IMR-90 (cell line): Measurements from ENCODE around the gene NEGR1. TPM values are rescaled to one million over a fixed set of nuclear protein-coding genes. Genes with fewer than 3 reads are reported as not detected.

Experiments
- ATAC-seq: fragments of 200-7000 bp; cut with Tn5 transposase; 2 replicates; pipeline ENCODE4 v1.9.1; 2020; ENCODE audit warnings: low read depth, mild to moderate bottlenecking, moderate library complexity
- BruUV-seq: library from RNA; stranded (reverse); fragments of 400-500 nt; replicated peaks from 2 replicates; lab custom pipeline; 2021; lab: Mats Ljungman, UMichigan
- CTCF ChIA-PET: fragments of 300-600 bp; formaldehyde crosslinking; extraction: SDS; loops from one replicate; lab custom pipeline; 2021; ENCODE audit warnings: antibody characterized with exemption; lab: Yijun Ruan, JAX
- POLR2A ChIA-PET: fragments of 300-600 bp; sonication (Branson Sonifier 250); formaldehyde crosslinking; loops from one replicate; lab custom pipeline; 2022; ENCODE audit warnings: antibody characterized with exemption; ENCODE audit not compliant: unreplicated experiment; lab: Charles Lee
- DNase-seq: peaks from one replicate; pipeline ENCODE4 v3.0.0; 2013
- H2AFZ ChIP-seq: replicated peaks from 2 replicates; pipeline ENCODE3; 2013; ENCODE audit warnings: low read length, mild to moderate bottlenecking; ENCODE audit not compliant: poor library complexity
- H2AK5ac ChIP-seq: 2 replicates; pipeline ENCODE4 v1.6.1; 2013; ENCODE audit warnings: low read depth, low read length, inconsistent platforms
- H2AK9ac ChIP-seq: replicated peaks from 2 replicates; pipeline ENCODE3; 2013; ENCODE audit warnings: mild to moderate bottlenecking, low read depth, low read length, moderate library complexity; ENCODE audit not compliant: poor library complexity
- H2BK120ac ChIP-seq: 2 replicates; pipeline ENCODE4 v1.6.1; 2013; ENCODE audit warnings: low read depth, low read length, inconsistent platforms
- H2BK15ac ChIP-seq: 3 replicates; pipeline ENCODE4 v1.6.1; 2013; ENCODE audit warnings: low read depth, low read length, inconsistent platforms
- H2BK20ac ChIP-seq: 2 replicates; pipeline ENCODE4 v1.6.1; 2013; ENCODE audit warnings: low read depth, mild to moderate bottlenecking, inconsistent platforms, low read length, moderate library complexity
- H2BK5ac ChIP-seq: 2 replicates; pipeline ENCODE4 v1.6.1; 2013; ENCODE audit warnings: mild to moderate bottlenecking, low read depth, low read length, inconsistent platforms; ENCODE audit not compliant: poor library complexity, severe bottlenecking
- H3K14ac ChIP-seq: replicated peaks from 2 replicates; pipeline ENCODE4 v1.6.1; 2013; ENCODE audit warnings: low read depth, low read length, inconsistent platforms
- H3K18ac ChIP-seq: 2 replicates; pipeline ENCODE4 v1.6.1; 2013; ENCODE audit warnings: low read depth, low read length, control low read depth
- H3K23ac ChIP-seq: 2 replicates; pipeline ENCODE4 v1.6.1; 2013; ENCODE audit warnings: low read depth, low read length, inconsistent platforms
- H3K27ac ChIP-seq: 2 replicates; pipeline ENCODE4 v1.5.1; 2013; ENCODE audit warnings: mild to moderate bottlenecking, control low read depth, low read length; ENCODE audit not compliant: insufficient read depth
- H3K27me3 ChIP-seq: 2 replicates; pipeline ENCODE4 v1.6.1; 2013; ENCODE audit warnings: low read length; ENCODE audit not compliant: control insufficient read depth, insufficient read depth
- H3K36me3 ChIP-seq: 2 replicates; pipeline ENCODE4 v1.6.1; 2013; ENCODE audit warnings: low read length, mixed read lengths; ENCODE audit not compliant: control insufficient read depth, insufficient read depth
- H3K4ac ChIP-seq: 2 replicates; pipeline ENCODE4 v1.6.1; 2013; ENCODE audit warnings: low read depth, low read length, inconsistent platforms
- H3K4me1 ChIP-seq: 2 replicates; pipeline ENCODE4 v1.6.1; 2013; ENCODE audit warnings: low read length, mixed read lengths; ENCODE audit not compliant: control insufficient read depth, insufficient read depth
- H3K4me2 ChIP-seq: 2 replicates; pipeline ENCODE4 v1.6.1; 2013; ENCODE audit warnings: low read depth, mild to moderate bottlenecking, control low read depth, low read length, moderate library complexity
- H3K4me3 ChIP-seq: 2 replicates; pipeline ENCODE4 v1.5.1; 2013; ENCODE audit warnings: low read depth, mild to moderate bottlenecking, control low read depth, low read length, moderate library complexity; ENCODE audit not compliant: insufficient read depth
- H3K56ac ChIP-seq: 2 replicates; pipeline ENCODE4 v1.6.1; 2013; ENCODE audit warnings: low read length, inconsistent platforms; ENCODE audit not compliant: insufficient read depth; ENCODE audit errors: extremely low read depth
- H3K79me1 ChIP-seq, 2 experiments: 2 replicates each; pipeline ENCODE4 v1.6.1; 2013; ENCODE audit warnings: low read length in 2 of 2, inconsistent platforms in 1 of 2, low read depth in 1 of 2
- H3K9ac ChIP-seq: 2 replicates; pipeline ENCODE4 v1.6.1; 2013; ENCODE audit warnings: low read depth, low read length, control low read depth
- H3K9me1 ChIP-seq: 2 replicates; pipeline ENCODE4 v1.6.1; 2013; ENCODE audit warnings: low read length, inconsistent platforms; ENCODE audit not compliant: insufficient read depth
- H3K9me3 ChIP-seq: 2 replicates; pipeline ENCODE4 v1.6.1; 2013; ENCODE audit warnings: low read length; ENCODE audit not compliant: control insufficient read depth, insufficient read depth
- H4K20me1 ChIP-seq: 2 replicates; pipeline ENCODE4 v1.6.1; 2013; ENCODE audit warnings: low read length, inconsistent platforms; ENCODE audit not compliant: insufficient read depth
- H4K5ac ChIP-seq: 2 replicates; pipeline ENCODE4 v1.6.1; 2013; ENCODE audit warnings: mild to moderate bottlenecking, low read depth, low read length, control low read depth
- H4K8ac ChIP-seq, 2 experiments: 2 replicates each; pipeline ENCODE4 v1.6.1; 2013; ENCODE audit warnings: low read depth in 2 of 2, low read length in 2 of 2, control low read depth in 1 of 2, inconsistent platforms in 1 of 2
- H4K91ac ChIP-seq: 2 replicates; pipeline ENCODE4 v1.6.1; 2013; ENCODE audit warnings: low read depth, low read length, inconsistent platforms; ENCODE audit not compliant: insufficient read depth
- BHLHE40 ChIP-seq: fragments of 150-350 bp; IDR thresholded peaks from 2 replicates; pipeline ENCODE4 v1.6.1; 2016; ENCODE audit warnings: mild to moderate bottlenecking, low read depth, low read length
- CEBPB ChIP-seq: IDR thresholded peaks from 2 replicates; pipeline ENCODE4 v1.6.1; 2012; ENCODE audit warnings: low read depth, low read length, improper control_type of control experiment
- CHD1 ChIP-seq: IDR thresholded peaks from 2 replicates; pipeline ENCODE4 v1.6.1; 2012; ENCODE audit warnings: low read depth, low read length, improper control_type of control experiment
- CTCF ChIP-seq: conservative IDR thresholded peaks from 2 replicates; pipeline ENCODE4 v1.5.1; 2012; ENCODE audit warnings: mild to moderate bottlenecking, low read depth, low read length, improper control_type of control experiment
- ELK1 ChIP-seq: fragments of 150-350 bp; IDR thresholded peaks from 2 replicates; pipeline ENCODE4 v1.6.1; 2016; ENCODE audit warnings: low read depth, mild to moderate bottlenecking, low read length, moderate library complexity, borderline replicate concordance
- FOS ChIP-seq: fragments of 150-350 bp; IDR thresholded peaks from 2 replicates; pipeline ENCODE4 v1.6.1; 2016; ENCODE audit warnings: low read depth, low read length
- MAFK ChIP-seq: IDR thresholded peaks from 2 replicates; pipeline ENCODE4 v1.6.1; 2012; ENCODE audit warnings: low read depth, low read length, improper control_type of control experiment
- MAZ ChIP-seq: IDR thresholded peaks from 2 replicates; pipeline ENCODE4 v1.6.1; 2012; ENCODE audit warnings: low read depth, mild to moderate bottlenecking, low read length, improper control_type of control experiment, moderate library complexity, borderline replicate concordance
- MXI1 ChIP-seq: IDR thresholded peaks from 2 replicates; pipeline ENCODE4 v1.6.1; 2012; ENCODE audit warnings: low read depth, mild to moderate bottlenecking, low read length, moderate library complexity, borderline replicate concordance
- NFE2L2 ChIP-seq: fragments of 150-350 bp; IDR thresholded peaks from 2 replicates; pipeline ENCODE4 v1.6.1; 2016; ENCODE audit warnings: low read depth, mild to moderate bottlenecking, low read length
- RCOR1 ChIP-seq: IDR thresholded peaks from 2 replicates; pipeline ENCODE4 v1.6.1; 2012; ENCODE audit warnings: mild to moderate bottlenecking, low read length, improper control_type of control experiment; ENCODE audit not compliant: insufficient replicate concordance
- RFX5 ChIP-seq: IDR thresholded peaks from 2 replicates; pipeline ENCODE4 v1.8.0; 2012; ENCODE audit warnings: low read depth, mild to moderate bottlenecking, low read length, moderate library complexity
- SMC3 ChIP-seq: fragments of 150-350 bp; IDR thresholded peaks from 2 replicates; pipeline ENCODE4 v1.6.1; 2016; ENCODE audit warnings: low read depth, mild to moderate bottlenecking, antibody characterized with exemption, low read length, moderate library complexity
- WGBS, 2 experiments: methylation state at CpG; one replicate each; pipeline versions ENCODE4 v1.1.5 to v1.1.7; 2013; ENCODE audit warnings: missing lambda C conversion rate in 2 of 2; ENCODE audit not compliant: insufficient read length in 1 of 2; ENCODE audit errors: extremely low coverage in 2 of 2; 5-methylcytosine and 5-hydroxymethylcytosine counted together
- dilution Hi-C: fragments of 300-500 bp; cut with HindIII; formaldehyde crosslinking; loops from one replicate; pipeline ENCODE4 v1.14.3; 2018; ENCODE audit warnings: low sequenced_read_pairs; ENCODE audit not compliant: unreplicated experiment
- in situ Hi-C: fragments of 300-500 bp; cut with MboI; formaldehyde crosslinking; loops from 3 replicates; pipeline ENCODE4 v1.14.3; 2019; ENCODE audit warnings: low sequenced_read_pairs, inconsistent platforms, mixed read lengths
- intact Hi-C: fragments of 100-400 bp; cut with micrococcal nuclease; formaldehyde crosslinking; loops from 2 replicates; pipeline ENCODE4 v1.10.0; 2022
- polyA plus RNA-seq, 3 experiments: library from polyadenylated mRNA; depleted of rRNA; stranded (reverse); fragments of >200 nt; gene quantifications; 2 replicates each; pipeline ENCODE4 v1.2.3, GENCODE V29; 2012; ENCODE audit warnings: low replicate concordance in 1 of 3
- total RNA-seq: library from RNA; depleted of rRNA; stranded (reverse); fragments of >200 nt; gene quantifications from 2 replicates; pipeline ENCODE4 v1.2.3, GENCODE V29; 2012

The NEGR1 gene
- total and polyA plus RNA-seq, 2 of the 4 experiments (the other 2 are of a cell fraction): 5.1 to 9.1 TPM

- H2BK120ac ChIP-seq: no peak overlapping the region
- TF ChIP-seq CHD1: no peak
- TF ChIP-seq RFX5: no peak
- no peak for TF ChIP-seq ELK1
- TF ChIP-seq MXI1: no peak
- no peak for TF ChIP-seq FOS
- no peak for TF ChIP-seq RCOR1
- no peak for TF ChIP-seq SMC3
- TF ChIP-seq NFE2L2: no peak
- no peak for TF ChIP-seq BHLHE40
- TF ChIP-seq MAFK: no peak
- no peak for TF ChIP-seq MAZ
- no peak for TF ChIP-seq CTCF
- TF ChIP-seq CEBPB: no peak
- no peak for DNase-seq
- H3K18ac ChIP-seq: no peak overlapping the region
- dilution Hi-C loops: no loop called here
- H3K9me3 ChIP-seq: no peaks in the 10 kb centered on the region
- H3K4me3 ChIP-seq: no peak overlapping the region
- no peak overlapping the region for H4K8ac ChIP-seq
- no peak overlapping the region for H3K56ac ChIP-seq
- ChIA-PET CTCF (no interaction called here), POLR2A (no interaction called here)
- no peak overlapping the region for H4K5ac ChIP-seq
- no peak overlapping the region for H3K9ac ChIP-seq
- H3K9me1 ChIP-seq: no peaks in the 10 kb centered on the region
- H2BK5ac ChIP-seq: no peak overlapping the region
- H3K36me3 ChIP-seq: no peaks in the 10 kb centered on the region
- H3K14ac ChIP-seq: no peak overlapping the region
- no TSS peak for BruUV-seq
- H2BK20ac ChIP-seq: no peak overlapping the region
- no peak for ATAC-seq
- H3K27me3 ChIP-seq: no peaks in the 10 kb centered on the region
- no peak overlapping the region for H4K91ac ChIP-seq
- no peaks in the 10 kb centered on the region for H3K79me1 ChIP-seq
- no CpG with 5 or more reads among the region's 2 CpGs for WGBS, 2 experiments
- no peak overlapping the region for H3K27ac ChIP-seq
- no peak overlapping the region for H3K4me2 ChIP-seq
- no peaks in the 10 kb centered on the region for H3K4me1 ChIP-seq
- intact Hi-C loops: no loop called here
- H3K23ac ChIP-seq: no peak overlapping the region
- no peak overlapping the region for H2AK9ac ChIP-seq
- no peak overlapping the region for H3K4ac ChIP-seq
- in situ Hi-C loops: no loop called here
- no peak overlapping the region for H2BK15ac ChIP-seq
- H2AK5ac ChIP-seq: no peak overlapping the region
- H4K20me1 ChIP-seq: no peaks in the 10 kb centered on the region
- H2AFZ ChIP-seq: no peak overlapping the region
These were observed 419.6 kb downstream of the NEGR1 start for GRCh38 chr1:71862756-71863155.
